ENCODE results near the gene LIMCH1.

DNA sequence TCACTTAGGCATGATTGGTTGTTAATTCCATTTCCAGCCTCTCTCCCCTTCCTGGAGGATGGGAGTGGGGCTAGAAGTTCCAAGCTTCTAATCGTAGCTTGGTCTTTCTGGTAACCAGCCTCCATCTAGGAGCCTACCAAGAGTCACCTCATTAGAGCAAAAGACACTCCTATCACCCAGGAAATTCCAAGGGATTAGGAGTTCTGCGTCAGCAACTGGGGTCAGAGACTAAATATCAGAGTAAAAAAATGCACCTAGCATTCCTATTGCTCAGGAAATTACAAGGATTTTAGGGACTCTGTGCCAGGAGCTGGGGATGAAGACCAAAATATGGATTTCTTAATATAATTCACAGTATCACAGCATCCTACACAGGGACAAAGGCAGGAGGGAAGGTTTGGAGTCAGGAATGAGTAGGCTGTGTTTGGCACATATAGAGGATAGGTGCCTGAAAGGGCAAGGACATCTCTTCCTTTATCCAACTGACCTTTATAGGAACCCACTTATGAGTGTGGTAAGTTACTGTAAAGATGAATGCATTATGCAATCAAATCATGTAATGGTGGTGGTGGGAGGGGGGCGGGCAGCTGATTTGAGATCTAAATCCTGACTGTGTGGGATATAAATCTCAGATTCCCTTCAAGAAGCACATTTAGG is 30.5 kb upstream of the LIMCH1 start:
- TF ChIP-seq GATA2 (IDR thresholded peaks at IDR 0.05; ENCODE audit: low read depth, low read length) (no peak), GATA3 (IDR thresholded peaks at IDR 0.05; ENCODE audit: low read depth, low read length) (no peak)

Measured in SH-SY5Y (cell line).